ENCODE measurements around the gene KCNH3. TPM values are rescaled to one million over a fixed set of nuclear protein-coding genes. Genes with fewer than 3 reads are reported as not detected.
"Not testable (repeated sequence)": the region's sequence is repeated elsewhere in the genome, so short reads cannot be mapped to it uniquely, and the experiment has no call there.

Gene KCNH3
- under 1 TPM; 0.44 to 0.73 TPM for total RNA-seq
- long read RNA-seq, partial matches to known transcripts = 2 of 2 reads
- long read RNA-seq, other reads (novel, unspliced or antisense) = 0 of 2 reads

- peak; percentile 89 for DNase-seq
- peak; percentile 88 to 89 for ATAC-seq
- intact Hi-C loops (cut with DNase I) = no loop called here
Observed at GRCh38 chr12:49538510-49539403, at the start of gene KCNH3. KCNH3 (plus strand) TSS chr12:49539030; CDS start chr12:49539417, 387 bp downstream.

GRCh38 chr12:49489154-49489553 lies 49.7 kb upstream of the KCNH3 start:
- no peak for DNase-seq
- intact Hi-C loops (cut with DNase I) = no loop called here
- ATAC-seq = no peak

DNA sequence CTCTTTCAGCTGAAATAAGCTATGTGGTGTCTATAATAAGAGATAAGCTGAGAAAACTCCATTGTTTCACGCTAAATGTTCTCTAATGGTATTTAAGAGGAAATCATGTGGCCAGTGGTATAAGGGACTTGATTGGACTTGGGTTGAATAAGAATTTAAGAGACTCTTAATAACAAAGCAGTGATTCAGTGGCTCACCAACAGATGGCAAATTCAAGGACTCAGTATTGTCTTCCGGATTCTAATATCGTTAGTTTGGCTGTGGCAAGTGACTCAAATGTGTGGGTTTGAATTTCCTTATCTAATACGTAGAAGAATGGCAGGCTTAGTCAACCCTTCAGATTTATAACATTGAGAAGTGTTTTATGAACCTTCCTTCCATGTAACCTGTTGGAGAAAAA lies 49.1 kb upstream of the KCNH3 start:
- no peak for ATAC-seq
- intact Hi-C loops (cut with DNase I) = no loop called here

GRCh38 chr12:49491823-49492222 lies 47.0 kb upstream of the KCNH3 start:
- DNase-seq = no peak
- intact Hi-C loops (cut with DNase I) = no loop called here
- no peak for ATAC-seq

More for the DNA sequence above, 49.1 kb upstream of the KCNH3 start:
- DNase-seq = no peak

- no peak for DNase-seq
- intact Hi-C loops (cut with DNase I) = no loop called here
- no peak for ATAC-seq
Observed at GRCh38 chr12:49493900-49494299, 44.9 kb upstream of the KCNH3 start.

- ATAC-seq (no peak), DNase-seq (no peak)
- intact Hi-C loops (cut with DNase I) = no loop called here
Observed at GRCh38 chr12:49496417-49497360, 42.1 kb upstream of the KCNH3 start.

DNA sequence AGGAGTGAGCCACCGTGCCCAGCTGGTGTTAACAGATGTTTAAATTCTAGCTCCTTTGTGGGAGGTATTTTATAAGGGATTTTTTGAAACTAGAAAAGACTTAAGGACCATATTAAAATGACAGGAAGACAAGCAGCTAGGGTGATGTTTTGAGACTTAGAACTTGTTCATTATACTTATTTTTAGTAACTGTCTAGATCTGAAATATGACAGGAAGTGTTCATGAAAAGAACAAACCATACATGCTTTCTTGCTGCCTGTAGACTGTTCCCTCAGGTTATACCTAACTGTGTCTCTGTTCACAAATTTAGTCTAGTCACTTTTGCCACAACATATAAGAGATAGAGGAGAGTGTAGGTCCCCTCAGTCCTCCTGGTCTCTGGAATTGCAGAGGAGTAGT lies 36.9 kb upstream of the KCNH3 start:
- ATAC-seq (no peak), DNase-seq (no peak)
- intact Hi-C loops (cut with DNase I) = no loop called here

DNA sequence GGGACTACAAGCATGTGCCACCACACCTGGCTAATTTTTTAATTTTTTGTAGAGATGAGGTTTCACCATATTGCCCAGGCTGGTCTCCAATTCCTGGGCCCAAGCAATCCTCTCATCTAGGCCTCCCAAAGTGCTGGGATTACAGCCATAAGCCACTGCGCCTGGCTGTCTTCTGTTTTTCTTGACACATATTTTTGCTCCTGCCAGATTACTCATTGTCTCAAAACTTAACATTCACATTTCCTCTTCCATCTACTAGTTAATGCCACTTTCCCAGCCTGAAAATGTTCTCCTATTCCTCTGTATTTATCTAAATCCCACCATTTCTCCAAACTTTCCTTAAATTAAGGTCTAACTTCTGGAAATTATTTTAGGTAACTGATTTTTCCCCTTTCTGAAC lies 36.2 kb upstream of the KCNH3 start:
- no peak for ATAC-seq
- no peak for DNase-seq
- intact Hi-C loops (cut with DNase I) = no loop called here

GRCh38 chr12:49503674-49504180 lies 35.1 kb upstream of the KCNH3 start:
- ATAC-seq (no peak), DNase-seq (peak; percentile 68)
- intact Hi-C loops (cut with DNase I) = no loop called here

GRCh38 chr12:49505672-49506071 lies 33.2 kb upstream of the KCNH3 start:
- no peak for ATAC-seq
- no peak for DNase-seq
- intact Hi-C loops (cut with DNase I) = no loop called here

GRCh38 chr12:49507139-49507538 lies 31.7 kb upstream of the KCNH3 start:
- intact Hi-C loops (cut with DNase I) = no loop called here
- ATAC-seq (peak in 1 of 2 donors; percentile 41), DNase-seq (peak; percentile 38)

DNA sequence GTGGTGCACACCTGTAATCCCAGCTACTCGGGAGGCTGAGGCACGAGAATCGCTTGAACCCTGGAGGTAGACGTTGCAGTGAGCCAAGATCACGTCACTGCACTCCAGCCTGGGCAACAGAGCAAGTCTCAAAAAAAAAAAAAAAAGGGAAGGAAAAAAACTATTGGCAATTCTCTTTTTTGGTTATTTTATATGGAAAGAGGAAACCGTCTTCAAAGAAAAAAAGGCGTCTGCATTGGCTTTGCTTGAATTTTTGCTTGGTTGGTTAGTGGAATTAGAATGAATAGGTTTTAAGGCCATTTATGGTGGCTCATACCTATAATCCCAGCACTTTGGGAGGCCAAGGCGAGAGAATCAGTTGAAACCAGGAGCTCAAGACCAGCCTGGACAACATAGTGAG lies 29.1 kb upstream of the KCNH3 start:
- ATAC-seq; intact Hi-C loops (cut with DNase I); DNase-seq: not testable (repeated sequence)

DNA sequence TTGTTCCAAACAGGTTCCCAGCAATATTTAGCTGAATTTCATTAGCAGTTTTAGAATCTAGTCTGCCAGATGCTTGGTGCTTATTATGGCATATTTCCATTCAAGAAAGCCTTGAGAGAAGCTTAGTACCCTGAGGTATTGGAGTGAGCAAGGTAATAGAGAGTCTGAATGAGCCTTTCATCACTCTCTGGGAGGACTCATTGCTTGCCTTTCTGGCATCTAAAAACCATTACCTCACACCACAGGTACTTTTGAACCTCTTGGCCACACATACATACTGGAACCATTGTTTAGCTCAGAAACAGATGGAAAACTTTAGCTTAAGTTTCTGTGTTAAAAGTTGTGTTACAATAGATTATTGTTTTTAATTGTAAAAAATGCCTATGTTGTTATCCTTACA lies 27.4 kb upstream of the KCNH3 start:
- no peak for ATAC-seq
- DNase-seq = no peak
- intact Hi-C loops (cut with DNase I) = no loop called here

- DNase-seq (no peak), ATAC-seq (no peak)
- intact Hi-C loops (cut with DNase I) = no loop called here
Observed at GRCh38 chr12:49512546-49512945, 26.3 kb upstream of the KCNH3 start.

- ATAC-seq (no peak), DNase-seq (no peak)
- intact Hi-C loops (cut with DNase I) = loop anchor here in 1 of 2 donors (2.0 kb wide), 1 partner anchor 158 kb away; no protein-coding TSS in a partner anchor
Observed at GRCh38 chr12:49515266-49515665, 23.6 kb upstream of the KCNH3 start.

GRCh38 chr12:49518914-49519573 lies 19.8 kb upstream of the KCNH3 start:
- DNase-seq (no peak), ATAC-seq (no peak)
- intact Hi-C loops (cut with DNase I) = no loop called here

DNA sequence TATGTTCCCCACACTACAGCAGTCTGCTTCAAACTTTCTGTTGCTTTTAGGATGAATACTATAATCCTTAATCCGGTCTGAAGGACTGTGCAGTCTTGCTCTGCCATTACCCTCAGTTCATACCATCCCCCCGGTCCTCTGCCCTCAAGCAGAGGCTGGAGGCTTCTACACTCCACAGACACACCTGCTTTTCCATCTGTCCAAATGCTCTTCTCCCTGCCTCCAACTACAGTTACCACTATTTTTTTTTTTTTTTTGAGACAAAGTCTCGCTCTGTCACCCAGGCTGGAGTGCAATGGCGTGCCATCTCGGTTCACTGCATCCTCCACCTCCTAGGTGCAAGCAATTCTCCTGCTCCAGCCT lies 19.3 kb upstream of the KCNH3 start:
- ATAC-seq (no peak), DNase-seq (no peak)
- intact Hi-C loops (cut with DNase I) = no loop called here

DNA sequence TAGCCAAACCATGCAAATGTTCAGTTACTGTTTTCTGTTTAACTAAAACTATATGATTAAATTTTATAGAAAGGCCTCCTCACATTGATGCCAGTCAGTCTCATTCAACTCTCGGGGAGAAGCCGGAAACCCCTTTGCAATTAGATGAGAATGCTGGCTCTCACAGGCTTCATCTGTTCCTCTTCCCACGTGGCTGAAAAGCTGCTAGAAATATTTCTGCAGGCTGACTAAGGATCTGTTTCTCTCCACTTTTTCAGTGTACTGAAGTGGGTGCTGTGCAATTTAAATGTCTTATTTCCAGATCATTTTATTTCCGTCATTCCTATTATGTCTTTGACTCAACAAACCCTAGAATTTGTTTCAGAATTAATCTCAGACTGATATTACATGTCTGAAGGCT lies 17.4 kb upstream of the KCNH3 start:
- DNase-seq (no peak), ATAC-seq (no peak)
- intact Hi-C loops (cut with DNase I) = no loop called here

GRCh38 chr12:49524660-49525324 lies 14.0 kb upstream of the KCNH3 start:
- no peak for DNase-seq
- ATAC-seq = peak; percentile 38 to 88
- intact Hi-C loops (cut with DNase I) = no loop called here

Data from left cardiac atrium (tissue), 4 donors.